Measurements from ENCODE around the gene SCFD1. TPM values are rescaled to one million over a fixed set of nuclear protein-coding genes. Genes with fewer than 3 reads are reported as not detected.
"Not testable (repeated sequence)": the region's sequence is repeated elsewhere in the genome, so short reads cannot be mapped to it uniquely, and the experiment has no call there.

The SCFD1 gene, protein sequence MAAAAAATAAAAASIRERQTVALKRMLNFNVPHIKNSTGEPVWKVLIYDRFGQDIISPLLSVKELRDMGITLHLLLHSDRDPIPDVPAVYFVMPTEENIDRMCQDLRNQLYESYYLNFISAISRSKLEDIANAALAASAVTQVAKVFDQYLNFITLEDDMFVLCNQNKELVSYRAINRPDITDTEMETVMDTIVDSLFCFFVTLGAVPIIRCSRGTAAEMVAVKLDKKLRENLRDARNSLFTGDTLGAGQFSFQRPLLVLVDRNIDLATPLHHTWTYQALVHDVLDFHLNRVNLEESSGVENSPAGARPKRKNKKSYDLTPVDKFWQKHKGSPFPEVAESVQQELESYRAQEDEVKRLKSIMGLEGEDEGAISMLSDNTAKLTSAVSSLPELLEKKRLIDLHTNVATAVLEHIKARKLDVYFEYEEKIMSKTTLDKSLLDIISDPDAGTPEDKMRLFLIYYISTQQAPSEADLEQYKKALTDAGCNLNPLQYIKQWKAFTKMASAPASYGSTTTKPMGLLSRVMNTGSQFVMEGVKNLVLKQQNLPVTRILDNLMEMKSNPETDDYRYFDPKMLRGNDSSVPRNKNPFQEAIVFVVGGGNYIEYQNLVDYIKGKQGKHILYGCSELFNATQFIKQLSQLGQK
- 34.8 and 37.8 TPM in 2 replicates for total RNA-seq

DNA sequence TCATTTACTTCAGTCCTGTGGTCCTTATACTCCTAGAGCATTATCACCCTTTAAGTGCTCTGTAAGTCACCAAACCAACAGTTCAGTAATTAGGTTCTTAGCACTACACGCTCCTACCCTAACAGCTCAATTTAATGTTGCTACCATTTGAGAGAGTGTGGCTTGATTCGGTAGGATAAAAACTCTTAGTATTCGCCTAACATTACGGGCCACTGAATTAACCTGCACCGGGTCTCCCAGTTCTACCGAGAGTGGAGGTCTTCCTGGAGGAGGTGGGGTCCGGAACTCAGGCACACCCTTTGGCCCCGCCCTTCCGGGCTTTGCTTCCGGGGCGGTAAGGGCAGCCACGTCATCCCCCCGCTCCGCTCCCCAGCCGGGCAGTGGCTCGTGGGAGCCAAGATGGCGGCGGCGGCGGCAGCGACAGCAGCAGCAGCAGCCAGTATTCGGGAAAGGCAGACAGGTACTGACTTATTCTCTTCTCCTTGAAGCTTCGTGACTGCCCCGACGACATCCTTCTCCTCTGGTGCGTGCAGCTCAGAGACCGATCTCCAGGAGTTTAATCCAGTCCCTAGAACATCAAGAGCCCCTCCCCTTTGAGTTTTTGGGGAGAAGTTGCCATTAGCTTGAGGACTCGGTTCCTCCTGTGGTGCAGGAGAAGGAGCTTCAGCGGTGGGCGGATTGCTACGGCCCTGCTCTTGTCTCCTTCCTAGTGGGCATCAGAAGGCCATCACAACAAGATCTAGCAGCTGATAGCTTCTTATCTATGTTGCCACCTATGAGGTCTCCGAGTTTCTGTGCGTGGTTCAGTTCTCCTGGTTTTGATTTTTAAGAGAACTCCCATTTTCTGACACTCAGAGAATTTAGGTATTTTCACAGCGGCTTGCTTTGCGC, at the start of gene SCFD1:
SCFD1 (plus strand) TSS at position 380 of the 891 bp plus-strand sequence; CDS start at position 400, 20 bp downstream.
- peak; percentile 31 for DNase-seq (ENCODE audit: low read depth)
- H3K4me3 ChIP-seq (ENCODE audit: low read depth, low read length): peak within 1 kb of the TSS; percentile 75
- TF ChIP-seq, protein P1, sequence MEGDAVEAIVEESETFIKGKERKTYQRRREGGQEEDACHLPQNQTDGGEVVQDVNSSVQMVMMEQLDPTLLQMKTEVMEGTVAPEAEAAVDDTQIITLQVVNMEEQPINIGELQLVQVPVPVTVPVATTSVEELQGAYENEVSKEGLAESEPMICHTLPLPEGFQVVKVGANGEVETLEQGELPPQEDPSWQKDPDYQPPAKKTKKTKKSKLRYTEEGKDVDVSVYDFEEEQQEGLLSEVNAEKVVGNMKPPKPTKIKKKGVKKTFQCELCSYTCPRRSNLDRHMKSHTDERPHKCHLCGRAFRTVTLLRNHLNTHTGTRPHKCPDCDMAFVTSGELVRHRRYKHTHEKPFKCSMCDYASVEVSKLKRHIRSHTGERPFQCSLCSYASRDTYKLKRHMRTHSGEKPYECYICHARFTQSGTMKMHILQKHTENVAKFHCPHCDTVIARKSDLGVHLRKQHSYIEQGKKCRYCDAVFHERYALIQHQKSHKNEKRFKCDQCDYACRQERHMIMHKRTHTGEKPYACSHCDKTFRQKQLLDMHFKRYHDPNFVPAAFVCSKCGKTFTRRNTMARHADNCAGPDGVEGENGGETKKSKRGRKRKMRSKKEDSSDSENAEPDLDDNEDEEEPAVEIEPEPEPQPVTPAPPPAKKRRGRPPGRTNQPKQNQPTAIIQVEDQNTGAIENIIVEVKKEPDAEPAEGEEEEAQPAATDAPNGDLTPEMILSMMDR (conservative IDR thresholded peaks at IDR 0.05; ENCODE audit: low read depth, low read length): no peak

DNA sequence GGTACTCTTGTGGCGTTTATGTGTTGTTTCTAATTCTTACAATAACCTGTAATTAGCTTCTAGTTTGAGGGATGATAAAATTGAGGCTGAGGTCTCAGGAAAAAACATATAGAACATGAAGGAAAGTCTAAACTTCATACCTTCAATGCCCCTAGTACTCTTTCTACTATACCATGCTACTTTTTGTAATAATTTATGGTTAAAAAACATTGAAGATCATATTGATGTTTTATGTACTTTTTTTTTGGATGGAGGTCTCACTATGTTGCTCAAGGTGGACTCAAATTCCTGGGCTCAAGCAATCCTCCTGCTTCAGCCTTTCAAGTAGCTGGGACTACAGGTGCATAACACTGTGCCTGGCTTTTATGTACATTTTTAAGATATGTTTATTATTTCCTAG, 49.3 kb upstream of the SCFD1 start:
- TF ChIP-seq, protein P1 (conservative IDR thresholded peaks at IDR 0.05; ENCODE audit: low read depth, low read length): no peak
- H3K4me3 ChIP-seq (ENCODE audit: low read depth, low read length): no peak overlapping the region
- no peak for DNase-seq (ENCODE audit: low read depth)

DNA sequence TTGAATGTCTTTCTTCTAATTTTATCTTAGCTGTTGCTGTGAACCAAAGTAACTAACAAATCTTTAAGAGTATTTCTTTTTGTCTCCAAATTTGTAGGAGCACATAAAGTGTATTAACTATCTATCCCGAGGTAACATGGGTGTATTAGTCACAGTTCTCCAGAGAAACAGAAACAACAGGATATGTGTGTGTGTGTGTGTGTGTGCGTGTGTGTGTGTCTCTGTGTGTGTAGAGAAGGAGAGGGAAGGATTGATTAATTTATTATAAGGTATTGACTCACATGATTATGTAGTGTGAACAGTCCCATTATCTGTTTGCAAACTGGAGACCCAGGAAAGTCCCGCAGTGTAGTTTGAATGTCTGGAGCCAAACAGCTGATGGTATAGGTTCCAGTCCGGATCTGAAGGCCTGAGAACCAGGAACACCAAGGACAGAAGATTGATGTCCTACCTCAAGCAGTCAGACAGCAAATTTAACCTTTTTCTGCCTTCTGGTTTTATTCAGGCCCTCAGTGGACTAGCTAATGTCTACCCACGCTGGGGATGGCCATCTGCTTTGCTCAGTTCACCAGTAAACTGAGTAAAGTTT, 48.8 kb upstream of the SCFD1 start:
- H3K4me3 ChIP-seq (ENCODE audit: low read depth, low read length): no peak overlapping the region
- DNase-seq (ENCODE audit: low read depth): peak; percentile 63

DNA sequence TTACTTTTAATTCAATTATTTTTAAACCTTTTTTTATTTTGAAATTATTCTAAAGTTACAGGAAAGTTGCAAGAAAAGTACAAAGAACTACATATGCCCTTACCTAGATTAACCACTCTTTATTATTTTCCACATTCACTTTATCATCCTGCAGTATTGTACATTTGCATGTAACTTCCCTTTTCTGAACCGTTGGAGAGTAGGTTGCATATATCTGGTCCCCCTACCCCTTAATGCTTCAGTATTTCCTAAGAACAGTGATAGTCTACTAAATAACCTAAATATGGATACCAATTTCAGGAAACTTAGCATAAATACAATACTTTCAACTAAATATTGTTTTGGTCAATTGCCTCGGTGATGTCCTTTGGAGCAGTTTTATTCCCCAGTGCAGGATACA, 48.2 kb upstream of the SCFD1 start:
- no peak for DNase-seq (ENCODE audit: low read depth)
- H3K4me3 ChIP-seq (ENCODE audit: low read depth, low read length): no peak overlapping the region
- TF ChIP-seq, protein P1 (conservative IDR thresholded peaks at IDR 0.05; ENCODE audit: low read depth, low read length): no peak

More for the DNA sequence above, 48.8 kb upstream of the SCFD1 start:
- TF ChIP-seq, protein P1 (conservative IDR thresholded peaks at IDR 0.05; ENCODE audit: low read depth, low read length): no peak

DNA sequence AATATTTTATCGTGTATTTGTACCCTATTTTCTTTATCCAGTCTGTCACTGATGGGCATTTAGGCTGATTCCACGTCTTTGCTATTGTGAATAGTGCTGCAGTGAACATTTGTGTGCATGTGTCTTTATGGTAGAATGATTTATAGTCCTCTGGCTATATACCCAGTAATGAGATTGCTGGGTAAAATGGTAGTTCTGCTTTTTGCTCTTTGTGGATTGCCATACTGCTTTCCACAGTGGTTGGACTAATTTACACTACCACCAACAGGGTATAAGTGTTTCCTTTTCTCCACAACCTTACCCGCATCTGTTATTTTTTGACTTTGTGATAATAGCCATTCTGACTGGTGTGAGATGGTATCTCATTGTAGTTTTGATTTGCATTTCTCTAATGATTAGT, 47.3 kb upstream of the SCFD1 start:
- DNase-seq (ENCODE audit: low read depth); H3K4me3 ChIP-seq (ENCODE audit: low read depth, low read length): not testable (repeated sequence)

DNA sequence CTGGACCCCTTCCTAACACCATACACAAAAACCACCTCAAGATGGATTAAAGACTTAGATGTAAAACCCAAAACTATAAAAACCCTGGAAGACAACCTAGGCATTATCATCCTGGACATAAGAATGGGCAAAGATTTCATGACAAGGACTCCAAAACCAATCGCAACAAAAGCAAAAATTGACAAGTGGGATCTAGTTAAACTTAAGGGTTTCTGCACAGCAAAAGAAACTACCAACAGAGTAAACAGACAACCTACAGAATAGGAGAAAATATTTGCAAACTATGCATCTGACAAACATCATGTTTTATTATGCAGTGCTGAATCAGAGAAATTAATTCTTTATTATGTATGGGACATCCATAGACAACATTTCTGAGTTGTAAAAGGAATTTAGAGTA, 45.8 kb upstream of the SCFD1 start:
- DNase-seq (ENCODE audit: low read depth); H3K4me3 ChIP-seq (ENCODE audit: low read depth, low read length): not testable (repeated sequence)

DNA sequence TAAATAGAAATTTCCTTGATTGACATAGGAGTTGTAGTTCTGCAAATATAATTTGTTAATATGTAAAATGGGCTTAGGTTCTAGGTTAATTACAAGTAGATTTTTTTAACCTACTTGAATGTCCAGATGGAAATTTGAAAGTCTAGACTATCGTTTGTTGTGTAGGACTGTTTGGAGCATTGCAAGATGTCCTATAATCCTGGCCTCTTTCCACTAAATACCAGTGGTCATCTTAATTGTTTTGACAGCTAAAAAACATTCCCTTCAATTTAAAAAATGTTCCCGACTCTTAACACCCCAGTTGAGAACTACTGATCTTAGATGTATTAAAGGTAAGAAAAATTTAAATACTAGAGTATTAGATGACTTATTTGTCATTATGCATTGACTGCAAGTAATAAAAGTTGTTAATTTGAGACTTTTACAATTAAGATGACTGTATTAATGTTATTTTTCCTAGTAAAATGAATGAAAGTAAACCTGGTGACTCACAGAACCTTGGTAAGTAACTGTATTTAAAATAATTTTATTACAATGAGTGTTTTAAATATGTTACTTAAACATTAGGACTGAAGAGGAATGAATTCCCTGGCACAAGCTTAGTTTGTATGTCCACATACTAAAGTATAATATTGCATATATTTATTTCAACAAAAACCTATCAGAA, 41.4 kb upstream of the SCFD1 start:
- H3K4me3 ChIP-seq (ENCODE audit: low read depth, low read length): no peak overlapping the region
- DNase-seq (ENCODE audit: low read depth): no peak
- TF ChIP-seq, protein P1 (conservative IDR thresholded peaks at IDR 0.05; ENCODE audit: low read depth, low read length): no peak

All from epithelial cell of proximal tubule (primary cell).